Coronary artery (tissue), 2 donors: ENCODE measurements around the gene COPS9.

Experiments
- DNase-seq: peaks from one replicate; pipeline ENCODE4 v3.0.0-alpha.2; 2017; ENCODE audit warnings: low spot score
- H3K27ac ChIP-seq, 2 donors: fragments of 200-600 bp; sonication (generic); one replicate each; pipeline ENCODE4 v1.5.1; 2016 to 2019
- H3K4me3 ChIP-seq: fragments of 200-600 bp; sonication (generic); 2 replicates; pipeline ENCODE4 v1.5.1; 2016; ENCODE audit warnings: mild to moderate bottlenecking, moderate library complexity
- CTCF ChIP-seq: fragments of 200-600 bp; sonication (generic); IDR thresholded peaks from one replicate; pipeline ENCODE4 v1.5.1; 2019; ENCODE audit warnings: antibody characterized with exemption

COPS9 gene

GRCh38 chr2:240112914-240113690 lies 23.0 kb downstream of the COPS9 start:
- no peak for TF ChIP-seq CTCF
- H3K4me3 ChIP-seq: no peak overlapping the region
- no peak for DNase-seq

GRCh38 chr2:240111253-240111652 lies 24.9 kb downstream of the COPS9 start:
- Histone ChIP-seq H3K27ac (no peak overlapping the region), H3K4me3 (no peak overlapping the region)
- no peak for TF ChIP-seq CTCF
- DNase-seq: no peak

More at GRCh38 chr2:240112914-240113690, 23.0 kb downstream of the COPS9 start:
- H3K27ac ChIP-seq: no peak overlapping the region

GRCh38 chr2:240109386-240109785 lies 26.7 kb downstream of the COPS9 start:
- TF ChIP-seq CTCF: no peak
- no peak overlapping the region for H3K4me3 ChIP-seq
- no peak overlapping the region for H3K27ac ChIP-seq
- DNase-seq: no peak

- DNase-seq: no peak
- Histone ChIP-seq H3K27ac (no peak overlapping the region), H3K4me3 (no peak overlapping the region)
- TF ChIP-seq CTCF: no peak
These were observed 28.7 kb downstream of the COPS9 start for GRCh38 chr2:240107477-240107796.

- no peak for TF ChIP-seq CTCF
- Histone ChIP-seq H3K27ac (no peak overlapping the region), H3K4me3 (no peak overlapping the region)
- DNase-seq: no peak
These were observed 29.2 kb downstream of the COPS9 start for GRCh38 chr2:240106765-240107476.

GRCh38 chr2:240105982-240106381 lies 30.1 kb downstream of the COPS9 start:
- DNase-seq: no peak
- no peak for TF ChIP-seq CTCF
- no peak overlapping the region for H3K27ac ChIP-seq
- H3K4me3 ChIP-seq: no peak overlapping the region

GRCh38 chr2:240103136-240103535 lies 33.0 kb downstream of the COPS9 start:
- TF ChIP-seq CTCF: no peak
- Histone ChIP-seq H3K27ac (no peak overlapping the region), H3K4me3 (no peak overlapping the region)
- no peak for DNase-seq
